NCI-H1092 (cell line): ENCODE results near the gene BCAS1.

ENCODE experiments used
- DNase-seq: peaks from one replicate; lab custom pipeline; 2025; lab: John Stamatoyannopoulos, UW

The BCAS1 gene

DNA sequence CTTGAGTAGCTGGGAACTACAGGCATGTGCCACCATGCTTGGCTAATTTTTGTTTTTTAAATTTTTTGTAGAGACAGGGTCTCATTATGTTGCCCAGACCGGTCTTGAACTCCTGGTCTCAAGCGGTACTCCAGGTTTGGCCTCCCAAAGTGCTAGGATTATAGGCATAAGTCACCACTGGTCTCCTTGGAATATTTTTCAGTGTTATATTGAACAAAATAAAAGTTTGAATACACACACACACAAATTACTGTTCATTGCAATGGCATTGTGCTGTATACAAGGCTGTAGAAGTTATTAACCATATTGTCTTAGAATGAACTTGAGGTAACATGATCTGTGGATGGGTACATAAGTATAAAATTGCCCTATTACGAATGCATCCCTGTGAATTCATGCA lies 166.1 kb downstream of the BCAS1 start:
- no peak for DNase-seq

DNA sequence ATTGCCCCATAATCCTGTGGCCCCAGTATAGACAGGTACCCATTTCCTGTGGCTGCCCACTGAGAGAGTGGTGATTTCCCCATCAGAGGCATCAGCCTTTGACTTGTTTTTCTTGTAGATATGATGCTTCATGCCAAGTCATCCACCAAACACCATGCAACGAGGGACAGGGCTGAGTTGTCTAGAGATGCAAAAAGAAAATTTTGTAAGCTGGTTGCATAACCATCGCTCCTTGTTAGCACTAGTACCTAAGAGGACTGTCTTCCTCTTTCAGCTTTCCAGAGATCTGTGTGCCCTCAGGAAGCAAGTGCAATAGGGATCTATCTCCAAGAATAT lies 166.8 kb downstream of the BCAS1 start:
- DNase-seq: no peak

DNA sequence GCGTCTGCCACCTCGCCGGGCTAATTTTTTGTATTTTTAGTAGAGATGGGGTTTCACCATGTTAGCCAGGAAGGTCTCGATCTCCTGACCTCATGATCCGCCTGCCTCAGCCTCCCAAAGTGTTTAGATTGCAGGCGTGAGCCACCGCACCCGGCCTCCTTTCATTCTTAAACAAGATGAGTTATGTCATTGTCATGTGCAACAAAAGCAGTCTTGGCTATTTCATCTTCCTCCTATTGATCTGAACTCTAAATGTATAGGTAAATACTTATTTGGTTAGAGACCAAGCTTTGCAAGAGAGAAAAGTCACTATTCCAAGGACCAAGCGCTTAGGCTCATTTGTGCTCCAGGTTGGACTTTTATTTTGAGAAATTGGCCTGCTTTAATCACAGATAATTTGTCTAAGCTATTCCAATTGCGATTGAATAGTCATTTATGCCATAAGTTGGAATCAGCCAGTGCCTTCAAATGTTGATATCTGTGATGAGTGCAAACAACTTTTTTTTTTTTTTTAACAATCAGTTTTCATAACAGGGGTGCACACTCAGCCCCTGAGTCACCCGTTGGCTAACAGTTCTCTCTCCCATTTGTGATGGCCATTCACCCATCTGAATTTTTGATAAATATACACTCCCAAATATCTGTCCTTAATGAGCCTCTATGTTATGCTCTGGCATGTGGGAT lies 167.3 kb downstream of the BCAS1 start:
- no peak for DNase-seq

DNA sequence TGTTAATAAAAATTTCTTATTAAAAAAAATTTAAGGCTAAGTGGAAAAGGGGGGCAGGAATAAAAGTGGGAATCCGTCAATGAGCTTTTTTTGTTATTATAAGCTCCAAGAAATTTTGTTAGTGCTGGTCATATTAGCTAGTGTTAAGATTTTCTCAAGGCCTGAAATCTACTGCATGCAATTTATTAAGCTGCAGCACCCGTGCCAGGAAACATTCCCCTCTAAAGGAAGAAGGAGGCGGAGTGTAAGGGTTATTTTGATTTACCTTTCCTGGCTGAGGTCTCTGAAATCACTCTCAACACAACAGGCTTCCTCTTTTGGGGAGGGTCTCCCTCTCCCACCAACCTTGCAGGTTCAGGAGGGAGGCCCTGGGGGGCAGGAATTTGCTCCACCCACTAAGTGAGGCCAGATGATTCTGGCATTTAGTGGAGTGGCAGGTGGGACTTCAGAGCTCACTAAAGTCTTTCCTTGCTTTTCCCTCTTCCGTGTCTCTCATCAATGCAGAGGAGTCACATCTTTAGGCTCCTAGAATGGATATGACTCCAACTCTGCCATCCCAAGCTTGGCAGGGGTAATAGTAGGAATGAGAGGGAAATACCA lies 168.8 kb downstream of the BCAS1 start:
- no peak for DNase-seq

DNA sequence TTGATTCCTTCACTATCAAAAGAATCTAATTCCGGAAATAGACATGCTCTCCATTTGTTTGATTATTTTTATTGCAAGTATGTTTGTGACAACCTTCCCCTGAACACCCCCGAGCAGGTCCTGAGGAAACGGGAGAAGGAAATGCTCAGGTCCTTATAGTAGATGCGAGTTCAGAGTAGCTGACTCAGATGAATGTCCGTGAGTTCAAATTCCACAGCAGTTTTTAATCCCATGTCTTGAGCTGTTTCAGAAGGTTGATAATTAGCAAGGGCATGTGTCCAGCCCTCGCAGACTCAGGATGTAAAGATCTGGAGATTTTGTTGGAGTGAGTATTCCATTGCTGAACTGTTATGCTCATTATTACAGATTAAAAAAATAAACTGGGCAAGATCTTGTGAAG lies 169.3 kb downstream of the BCAS1 start:
- DNase-seq: no peak

DNA sequence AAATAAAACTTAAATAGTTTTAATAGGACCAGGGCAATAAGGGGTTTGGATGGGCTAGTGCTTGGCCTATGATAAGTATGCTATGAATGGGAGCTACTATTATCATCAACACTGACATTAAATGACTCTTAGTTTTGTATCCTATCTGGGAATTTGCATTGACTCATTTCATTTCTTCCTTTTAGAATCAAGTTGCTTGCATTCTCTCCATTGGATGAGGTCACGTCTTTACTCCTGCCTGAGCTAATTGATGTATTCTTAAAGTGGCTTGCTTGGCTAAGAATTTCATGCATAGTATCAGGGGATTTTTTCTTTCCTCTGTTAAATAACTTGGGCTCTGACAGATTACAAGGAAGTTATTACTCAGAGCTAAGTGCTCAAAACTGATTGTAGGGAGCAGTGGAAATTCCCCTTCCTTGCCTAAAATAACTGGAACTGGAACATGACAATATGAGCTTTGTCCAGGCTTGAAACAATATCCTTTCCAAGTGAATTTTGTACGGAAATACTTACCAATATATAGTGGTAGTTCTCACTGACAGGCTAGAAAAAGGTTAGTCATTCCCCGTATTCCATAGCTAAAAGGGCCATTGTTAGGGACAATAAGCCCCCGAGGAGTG lies 169.9 kb downstream of the BCAS1 start:
- no peak for DNase-seq

DNA sequence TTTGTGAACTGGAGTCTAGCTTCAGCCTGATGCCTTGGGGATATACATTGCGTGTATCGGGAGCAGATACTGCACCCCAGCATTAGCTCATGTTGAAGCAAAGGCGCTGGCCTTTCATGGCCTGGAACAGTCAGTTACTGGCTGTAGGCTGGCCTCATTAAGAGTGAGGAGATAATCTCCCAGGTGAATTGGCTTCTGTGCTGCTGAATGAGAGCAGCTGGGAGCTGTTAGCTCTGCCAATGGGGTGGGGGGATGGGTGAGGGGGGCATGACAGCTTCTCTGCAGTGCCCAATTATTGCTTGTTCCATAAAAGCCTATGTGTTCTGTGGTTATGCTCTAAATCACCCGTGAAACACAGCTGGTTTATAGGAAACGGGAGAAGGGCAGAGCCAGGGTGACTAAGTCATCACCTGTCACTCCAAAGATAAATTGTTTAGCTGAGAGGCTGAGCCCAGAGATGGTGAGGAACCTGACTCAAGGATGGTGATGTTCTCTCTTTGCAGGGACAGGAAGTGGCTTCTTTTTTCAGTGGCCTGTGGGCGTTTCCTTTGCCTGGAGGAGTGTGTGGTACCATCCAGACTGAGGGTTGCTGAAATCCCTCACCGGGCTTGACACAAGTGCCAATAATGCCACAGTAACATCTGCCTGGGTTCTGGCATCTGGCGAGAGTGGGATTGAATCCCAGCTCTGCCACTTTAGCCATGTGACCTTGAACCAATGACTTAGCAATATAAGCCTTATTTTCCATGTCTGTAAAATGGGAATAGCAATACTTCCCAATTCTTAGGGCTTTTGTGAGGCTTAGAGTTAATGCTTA lies 170.8 kb downstream of the BCAS1 start:
- no peak for DNase-seq

DNA sequence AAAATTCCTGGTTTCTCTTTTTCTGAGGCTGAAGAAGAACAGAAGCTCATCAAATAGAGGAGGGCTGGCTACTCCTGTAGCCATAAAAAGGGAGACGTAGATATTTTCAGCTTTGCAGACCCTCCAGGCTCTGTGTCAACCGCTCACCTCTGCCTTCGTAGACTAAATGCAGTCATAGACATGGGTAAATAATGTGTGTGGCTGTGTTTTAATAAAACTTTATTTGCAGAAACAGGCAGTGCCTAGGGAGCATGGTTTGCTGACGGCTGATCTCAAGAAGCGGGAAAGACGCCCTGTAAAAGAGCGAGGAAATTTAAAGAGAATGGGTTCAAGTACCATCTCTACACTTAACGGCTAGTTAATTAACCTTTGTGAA lies 171.8 kb downstream of the BCAS1 start:
- DNase-seq: no peak

DNA sequence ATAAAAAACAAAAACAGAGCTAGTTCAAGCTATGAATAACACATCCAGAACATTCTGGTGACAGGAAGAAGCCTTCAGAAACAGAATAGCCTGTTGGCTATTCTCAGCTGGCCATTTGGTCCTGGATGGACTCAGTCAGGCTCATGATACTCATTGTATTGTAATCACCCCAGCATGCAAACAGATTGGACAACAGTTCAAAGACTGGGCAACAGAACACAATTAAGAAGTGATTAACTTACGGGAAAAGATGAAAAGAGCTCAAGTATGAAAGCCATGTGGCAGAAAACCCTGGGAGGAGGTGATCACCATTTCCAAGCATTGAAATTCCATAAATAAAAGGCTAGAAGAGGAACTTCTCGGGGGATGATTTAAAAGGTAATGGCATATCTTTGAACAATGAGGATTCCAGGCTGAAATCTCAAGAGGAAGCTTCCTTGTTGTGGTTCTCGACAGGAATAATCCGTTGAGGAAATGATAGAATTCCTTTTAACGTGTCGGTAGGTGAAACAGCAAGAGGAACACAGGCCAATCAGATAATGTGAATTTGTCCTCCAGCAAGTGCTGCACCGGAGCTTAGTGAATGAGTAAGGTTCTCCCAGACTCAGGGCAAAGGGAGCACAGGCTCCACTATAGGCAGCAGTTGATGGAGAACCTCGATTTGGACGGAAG lies 172.4 kb downstream of the BCAS1 start:
- no peak for DNase-seq

DNA sequence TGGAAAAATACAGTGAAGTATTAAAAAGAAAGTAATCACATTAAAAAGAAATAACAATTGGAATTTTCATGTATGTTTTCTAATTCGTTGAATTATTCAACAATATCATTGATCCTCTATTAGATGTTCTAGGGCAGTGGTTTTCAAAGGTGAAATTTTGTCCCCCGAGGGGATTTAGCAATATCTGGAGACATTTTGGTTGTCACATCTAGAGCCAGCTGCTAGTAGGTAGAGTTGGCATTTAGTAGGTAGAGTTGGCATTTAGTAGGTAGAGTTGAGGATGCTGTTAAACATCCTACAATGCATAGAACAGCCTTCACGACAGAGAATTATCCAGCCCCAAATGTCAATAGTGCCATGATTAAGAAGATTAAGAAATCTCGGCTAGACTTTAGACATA lies 173.7 kb downstream of the BCAS1 start:
- no peak for DNase-seq

DNA sequence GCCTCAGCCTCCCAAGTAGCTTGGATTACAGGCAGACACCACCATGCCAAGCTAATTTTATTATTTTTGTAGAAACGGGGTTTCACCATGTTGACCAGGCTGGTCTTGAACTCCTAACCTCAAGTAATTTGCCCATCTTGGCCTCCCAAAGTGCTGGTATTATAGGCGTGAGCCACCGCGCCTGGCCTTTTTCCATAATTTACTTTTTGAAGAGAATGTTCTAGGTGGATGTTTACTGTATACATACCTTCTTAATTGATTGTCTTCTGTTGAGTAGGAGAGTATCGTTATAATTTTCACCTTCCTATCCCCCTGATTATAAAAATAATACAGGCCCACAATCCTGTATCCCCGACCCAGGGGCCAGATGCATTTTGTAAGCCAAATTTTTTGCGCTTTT lies 174.4 kb downstream of the BCAS1 start:
- DNase-seq: no peak

DNA sequence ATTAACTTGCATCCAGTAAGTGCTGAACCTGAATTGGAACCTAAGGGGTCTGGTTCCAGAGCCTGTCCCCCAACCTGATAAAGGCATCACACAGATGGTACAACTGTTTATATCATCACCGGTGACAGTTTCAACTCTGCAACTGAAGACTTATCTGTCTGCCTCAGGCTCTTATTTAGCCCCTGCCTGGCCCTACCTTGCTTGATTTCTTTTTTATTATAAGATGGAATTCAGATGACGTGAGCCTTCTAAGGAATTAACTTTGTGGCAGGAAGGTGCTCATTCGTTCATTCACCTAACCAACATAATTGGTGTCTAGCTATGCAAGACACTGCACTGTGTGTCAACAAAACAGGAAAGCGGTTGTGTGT lies 175.0 kb downstream of the BCAS1 start:
- DNase-seq: no peak

DNA sequence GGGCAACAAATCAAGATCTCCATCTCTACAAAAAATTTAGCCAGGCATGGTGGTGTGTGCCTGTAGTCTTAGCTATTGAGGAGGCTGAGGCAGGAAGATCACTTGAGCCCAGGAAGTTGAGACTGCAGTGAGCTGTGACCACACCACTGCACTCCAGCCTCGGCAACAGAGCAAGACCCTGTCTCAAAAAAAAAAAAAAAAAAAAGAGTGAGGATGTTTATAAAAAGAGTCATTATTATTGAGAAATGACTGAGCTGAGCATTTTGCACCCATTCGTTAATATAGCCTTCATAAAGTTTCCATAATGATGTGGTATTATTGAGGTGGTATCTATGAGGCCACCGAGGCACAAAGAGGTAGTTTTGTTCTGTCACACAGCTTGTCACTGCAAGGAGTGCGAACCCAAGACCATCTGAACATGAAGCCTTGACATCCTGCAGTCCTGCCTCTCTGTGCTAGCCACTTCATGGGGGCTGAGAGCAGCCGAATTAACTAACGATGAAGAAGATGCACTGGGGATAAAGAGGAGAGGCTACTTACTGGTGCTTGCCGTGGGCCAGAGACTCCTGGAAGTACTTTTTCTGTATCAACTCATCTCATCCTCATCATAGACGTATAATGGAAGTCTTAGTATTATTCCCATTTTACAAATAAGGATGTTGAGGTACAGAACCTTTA lies 175.5 kb downstream of the BCAS1 start:
- DNase-seq: no peak
